ENCODE results near the gene PELI2. TPM values are rescaled to one million over a fixed set of nuclear protein-coding genes. Genes with fewer than 3 reads are reported as not detected.

Gene PELI2
- total RNA-seq, 1 donor from 2014 or later: 2.3 TPM

DNA sequence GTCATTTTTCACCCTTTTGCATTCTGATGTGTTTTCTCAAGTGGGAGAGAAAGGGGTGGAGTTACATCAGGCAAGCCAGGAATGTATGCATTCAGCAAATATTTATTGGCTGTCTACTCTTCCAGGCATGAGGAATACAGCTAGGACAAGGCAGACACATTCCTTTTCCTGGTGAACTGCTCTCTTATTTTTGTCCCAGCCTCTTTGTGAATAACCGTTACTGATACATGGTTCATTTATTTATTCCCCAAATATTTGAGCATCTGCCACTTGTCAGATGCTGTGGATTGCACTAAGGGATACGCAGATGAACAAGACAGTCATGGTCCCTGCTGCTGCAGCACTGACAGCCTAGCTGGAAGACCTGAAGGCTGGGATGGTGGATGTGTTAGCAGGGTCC is 6.1 kb downstream of the PELI2 start:
- Mint-ChIP-seq H3K4me3 (ENCODE audit: low read depth) (no peak overlapping the region), H3K9me3 (no peaks in the 10 kb centered on the region), H3K27me3 (ENCODE audit: low read depth) (peaks cover 33% of the 10 kb centered on the region), H3K36me3 (ENCODE audit: low read depth) (no peaks in the 10 kb centered on the region), H3K4me1 (ENCODE audit: low read depth) (peaks cover 12% of the 10 kb centered on the region), H3K27ac (no peak overlapping the region)
- intact Hi-C loops (cut with micrococcal nuclease): no loop called here
- DNase-seq (ENCODE audit: low spot score): no peak

DNA sequence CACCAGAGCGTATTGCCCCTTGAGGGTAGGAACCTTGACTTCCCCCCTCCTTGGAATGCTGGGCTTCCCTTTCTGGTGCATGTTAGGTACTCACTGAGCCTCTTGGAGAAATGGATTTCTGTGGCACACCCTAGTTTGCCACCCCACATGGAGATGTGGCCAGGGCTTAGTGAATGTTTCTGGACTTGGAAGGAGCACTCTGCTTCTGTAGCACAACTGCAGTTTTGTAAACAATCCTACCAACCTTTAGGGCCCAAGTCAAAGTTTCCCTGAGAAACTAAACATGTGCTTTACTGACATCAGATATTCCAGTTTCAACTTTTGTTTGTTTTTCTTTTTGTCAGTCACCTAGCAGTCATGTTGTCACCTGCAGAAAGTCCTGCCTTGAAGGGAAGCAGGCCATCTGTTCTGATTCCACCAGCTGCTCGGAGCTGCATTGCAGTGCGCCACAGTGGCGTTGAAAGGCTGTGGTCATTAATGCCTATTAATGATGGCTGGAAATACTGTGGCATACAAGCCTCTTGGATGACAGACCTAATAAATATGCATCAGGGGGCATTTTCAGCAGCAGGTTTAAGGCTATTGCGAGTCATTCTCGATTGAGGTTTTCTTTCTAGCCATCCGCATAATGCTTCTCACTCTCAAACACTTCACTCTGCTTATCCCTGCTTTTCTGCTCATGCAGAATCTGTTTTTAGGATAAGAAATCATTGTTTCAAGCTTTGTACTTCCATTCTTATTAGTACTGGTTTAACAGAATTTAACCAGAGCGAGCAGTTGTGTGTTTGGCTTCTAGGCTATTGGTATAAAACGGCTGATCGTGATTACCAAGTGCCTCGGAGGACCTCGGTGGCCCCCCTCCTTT is 7.8 kb downstream of the PELI2 start:
- peaks cover 3% of the 10 kb centered on the region for H3K4me1 Mint-ChIP-seq (ENCODE audit: low read depth)
- H3K4me3 Mint-ChIP-seq (ENCODE audit: low read depth): no peak overlapping the region

DNA sequence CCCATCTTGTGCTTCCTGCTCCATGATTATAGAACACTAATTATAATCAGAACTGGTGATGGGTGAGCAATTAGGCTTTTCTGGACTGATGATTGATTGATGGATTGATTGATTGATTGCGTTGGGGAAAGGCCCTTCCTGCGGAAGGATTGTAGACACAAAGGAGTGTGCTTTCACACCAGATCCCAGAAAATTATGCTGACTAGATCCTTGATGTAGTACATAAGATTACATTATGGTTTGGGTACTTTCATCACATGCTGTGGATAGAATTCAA is 8.4 kb downstream of the PELI2 start:
- no peaks in the 10 kb centered on the region for H3K9me3 Mint-ChIP-seq
- no peaks in the 10 kb centered on the region for H3K36me3 Mint-ChIP-seq (ENCODE audit: low read depth)
- peaks cover 12% of the 10 kb centered on the region for H3K27me3 Mint-ChIP-seq (ENCODE audit: low read depth)
- no peak overlapping the region for H3K27ac Mint-ChIP-seq
- H3K4me3 Mint-ChIP-seq (ENCODE audit: low read depth): no peak overlapping the region
- H3K4me1 Mint-ChIP-seq (ENCODE audit: low read depth): peaks cover 4% of the 10 kb centered on the region
- intact Hi-C loops (cut with micrococcal nuclease): no loop called here
- no peak for DNase-seq (ENCODE audit: low spot score)

More for the DNA sequence above, 7.8 kb downstream of the PELI2 start:
- no peak for DNase-seq (ENCODE audit: low spot score)
- H3K27me3 Mint-ChIP-seq (ENCODE audit: low read depth): peaks cover 18% of the 10 kb centered on the region
- no peaks in the 10 kb centered on the region for H3K36me3 Mint-ChIP-seq (ENCODE audit: low read depth)
- no peak overlapping the region for H3K27ac Mint-ChIP-seq
- H3K9me3 Mint-ChIP-seq: no peaks in the 10 kb centered on the region
- intact Hi-C loops (cut with micrococcal nuclease): no loop called here

DNA sequence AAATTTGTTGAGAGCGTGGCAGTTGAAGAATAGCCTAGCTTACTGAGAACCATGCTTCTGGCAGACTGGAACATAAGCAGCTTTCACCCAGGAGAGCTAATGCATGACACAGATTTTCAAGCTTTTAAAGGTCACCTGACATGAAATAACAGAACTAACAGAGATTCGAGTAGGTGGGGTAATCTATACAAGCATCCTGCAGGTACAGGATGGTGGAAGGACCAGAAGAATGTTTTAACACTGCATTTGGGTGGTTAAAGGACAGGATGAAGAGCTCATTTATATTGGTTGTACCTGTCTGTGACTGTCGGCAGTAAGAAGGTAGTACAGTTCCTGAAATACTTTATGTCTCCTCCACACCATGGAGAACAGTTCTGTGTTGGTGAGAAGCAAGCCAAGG is 8.9 kb downstream of the PELI2 start:
- Mint-ChIP-seq H3K27me3 (ENCODE audit: low read depth) (peaks cover 8% of the 10 kb centered on the region), H3K36me3 (ENCODE audit: low read depth) (no peaks in the 10 kb centered on the region), H3K4me1 (ENCODE audit: low read depth) (peaks cover 6% of the 10 kb centered on the region), H3K27ac (no peak overlapping the region), H3K9me3 (no peaks in the 10 kb centered on the region), H3K4me3 (ENCODE audit: low read depth) (no peak overlapping the region)
- intact Hi-C loops (cut with micrococcal nuclease): no loop called here
- DNase-seq (ENCODE audit: low spot score): no peak

DNA sequence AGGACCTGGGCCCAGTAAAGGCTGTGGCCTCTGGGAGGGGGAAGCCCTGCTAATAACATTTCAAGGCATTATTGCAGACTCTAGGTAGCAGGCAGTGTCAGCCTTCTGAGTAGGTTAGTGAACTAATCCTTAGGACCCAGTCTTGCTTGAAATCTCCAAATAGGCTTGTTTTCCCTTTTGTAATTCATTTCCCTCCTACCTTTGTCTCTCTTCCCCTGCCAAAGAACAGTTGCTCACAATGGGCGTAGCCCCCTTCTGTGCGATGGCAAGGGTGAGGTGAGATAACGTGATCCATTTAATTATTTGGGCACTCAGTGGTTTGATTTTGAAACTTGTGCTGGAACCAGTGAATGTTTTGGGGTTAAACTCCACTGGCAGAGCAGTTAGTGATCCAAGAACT is 10.9 kb downstream of the PELI2 start:
- Mint-ChIP-seq H3K27ac (no peak overlapping the region), H3K27me3 (ENCODE audit: low read depth) (peaks cover 7% of the 10 kb centered on the region), H3K36me3 (ENCODE audit: low read depth) (no peaks in the 10 kb centered on the region), H3K4me3 (ENCODE audit: low read depth) (no peak overlapping the region), H3K4me1 (ENCODE audit: low read depth) (peaks cover 8% of the 10 kb centered on the region), H3K9me3 (no peaks in the 10 kb centered on the region)
- no peak for DNase-seq (ENCODE audit: low spot score)
- intact Hi-C loops (cut with micrococcal nuclease): no loop called here

DNA sequence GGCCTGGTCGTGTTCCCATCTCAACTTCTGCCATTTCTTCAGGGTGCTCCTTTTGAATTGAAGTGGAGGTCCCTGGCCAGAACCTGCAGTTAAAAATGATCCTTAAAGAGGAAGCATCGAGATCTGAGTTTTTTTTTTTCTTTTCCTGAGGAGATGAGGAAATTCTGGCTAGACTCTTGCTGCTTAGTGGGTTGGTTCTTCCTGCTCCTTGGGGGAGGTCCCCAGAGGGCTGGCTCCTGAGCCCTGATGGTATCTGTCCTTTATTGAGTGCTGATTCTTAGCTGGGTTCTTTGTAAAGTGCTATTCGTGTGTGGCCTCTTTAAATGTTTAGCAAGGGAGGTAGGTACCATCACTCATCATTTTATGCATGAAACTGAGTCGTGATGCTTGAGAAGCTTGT is 11.7 kb downstream of the PELI2 start:
- H3K27me3 Mint-ChIP-seq (ENCODE audit: low read depth): peaks cover 2% of the 10 kb centered on the region
- intact Hi-C loops (cut with micrococcal nuclease): loop anchor here (2.0 kb wide), 1 partner anchor 43 kb away; no protein-coding TSS in a partner anchor
- H3K27ac Mint-ChIP-seq: no peak overlapping the region
- no peak for DNase-seq (ENCODE audit: low spot score)
- no peak overlapping the region for H3K4me3 Mint-ChIP-seq (ENCODE audit: low read depth)
- H3K4me1 Mint-ChIP-seq (ENCODE audit: low read depth): peaks cover 8% of the 10 kb centered on the region
- H3K36me3 Mint-ChIP-seq (ENCODE audit: low read depth): no peaks in the 10 kb centered on the region
- no peaks in the 10 kb centered on the region for H3K9me3 Mint-ChIP-seq

DNA sequence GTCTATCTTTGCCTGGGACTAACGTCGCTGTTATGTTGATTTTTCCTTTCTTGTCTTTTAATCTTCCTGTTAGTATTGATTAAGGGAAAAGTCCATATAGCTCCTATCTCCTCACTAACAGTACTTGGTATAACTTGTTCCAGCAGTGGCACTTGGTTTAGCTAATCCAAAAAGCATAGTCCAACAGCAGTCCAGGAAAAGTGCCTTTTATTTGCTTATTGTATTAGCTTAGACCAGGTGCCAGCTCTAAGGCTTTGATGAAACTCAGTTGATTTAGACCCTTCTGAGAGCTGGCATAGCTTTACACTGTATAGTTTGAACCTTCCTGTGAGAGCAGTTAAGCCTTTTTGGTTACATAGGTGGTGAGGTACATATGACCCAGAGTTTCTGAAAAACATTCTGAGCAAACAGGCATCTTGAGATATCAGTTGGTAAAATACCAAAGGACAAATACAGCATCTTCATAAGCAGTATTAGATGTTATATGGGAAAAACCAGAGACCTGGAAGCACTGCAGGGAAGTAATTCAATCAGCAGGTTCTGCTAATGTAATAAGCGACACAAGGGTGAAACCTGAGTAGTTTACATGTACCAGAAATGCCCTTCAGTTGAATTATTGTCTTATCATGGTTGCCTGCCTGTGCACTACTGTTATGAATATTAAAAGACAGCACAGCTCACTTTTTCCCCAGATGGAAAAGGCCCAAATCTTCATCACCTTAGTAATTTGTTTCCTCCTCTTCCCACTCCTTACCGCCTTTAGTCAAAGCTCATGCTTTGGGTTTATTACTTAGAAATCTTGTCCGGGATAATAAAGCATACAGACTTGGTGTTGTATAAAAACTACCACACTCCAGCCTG is 13.0 kb downstream of the PELI2 start:
- intact Hi-C loops (cut with micrococcal nuclease): loop anchor here (1.0 to 2.0 kb wide), 2 partner anchors 12 to 42 kb away; no protein-coding TSS in a partner anchor
- no peak for DNase-seq (ENCODE audit: low spot score)
- Mint-ChIP-seq H3K27ac (peak overlapping the region; percentile 52), H3K4me1 (ENCODE audit: low read depth) (peaks cover 8% of the 10 kb centered on the region), H3K4me3 (ENCODE audit: low read depth) (no peak overlapping the region), H3K27me3 (ENCODE audit: low read depth) (peaks cover 5% of the 10 kb centered on the region), H3K9me3 (no peaks in the 10 kb centered on the region), H3K36me3 (ENCODE audit: low read depth) (no peaks in the 10 kb centered on the region)

DNA sequence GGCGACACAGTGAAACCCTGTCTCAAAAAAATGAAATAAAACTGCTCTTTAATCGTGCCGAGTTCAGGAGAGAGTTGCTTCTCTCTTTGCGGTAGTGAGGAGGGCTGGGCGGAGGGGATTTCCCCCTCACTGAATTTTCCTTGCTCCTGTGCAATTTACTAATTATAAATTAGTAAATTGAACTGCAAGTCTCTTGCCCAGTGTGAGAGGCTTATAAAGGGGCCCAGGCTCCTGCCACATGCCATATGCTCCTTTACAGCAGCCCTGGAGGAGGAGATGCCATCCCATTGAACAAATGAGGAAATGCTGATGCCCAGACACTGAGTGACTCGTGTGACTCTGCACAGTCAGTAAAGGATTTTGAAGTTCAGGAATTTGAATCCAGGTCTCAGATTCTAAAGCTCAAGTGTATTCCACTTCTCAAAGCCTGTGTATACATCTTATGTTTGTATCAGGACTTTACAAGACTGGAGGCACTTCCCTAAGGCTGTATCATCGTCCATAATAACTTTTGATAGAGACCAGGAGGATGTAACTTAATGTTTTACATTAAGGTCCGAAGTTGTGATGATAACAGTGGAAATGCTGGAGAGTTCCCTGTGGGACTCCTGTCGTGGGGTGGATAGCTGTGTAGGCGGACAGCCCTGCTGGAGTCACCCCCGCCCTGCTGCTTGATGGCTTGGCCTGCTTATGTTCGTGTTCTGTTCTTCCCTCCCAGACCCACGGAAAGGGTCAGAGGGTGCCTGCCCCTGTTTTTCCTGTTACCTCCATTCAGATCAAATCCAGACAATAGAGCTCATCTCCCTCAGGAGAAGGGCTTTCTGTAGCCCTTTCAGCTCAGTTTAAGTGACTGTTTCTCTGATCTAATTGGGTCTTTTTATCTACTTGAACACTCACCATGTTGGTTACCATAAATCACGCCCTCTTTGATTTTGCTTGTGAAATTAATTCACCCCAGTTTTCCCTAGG is 13.9 kb downstream of the PELI2 start:
- Mint-ChIP-seq H3K27me3 (ENCODE audit: low read depth) (peaks cover 10% of the 10 kb centered on the region), H3K9me3 (no peaks in the 10 kb centered on the region), H3K4me1 (ENCODE audit: low read depth) (peaks cover 8% of the 10 kb centered on the region), H3K36me3 (ENCODE audit: low read depth) (no peaks in the 10 kb centered on the region), H3K4me3 (ENCODE audit: low read depth) (no peak overlapping the region), H3K27ac (peak overlapping the region; percentile 52)
- intact Hi-C loops (cut with micrococcal nuclease): loop anchor here (1.0 to 2.0 kb wide), 2 partner anchors 13 to 41 kb away; no protein-coding TSS in a partner anchor
- DNase-seq (ENCODE audit: low spot score): no peak

DNA sequence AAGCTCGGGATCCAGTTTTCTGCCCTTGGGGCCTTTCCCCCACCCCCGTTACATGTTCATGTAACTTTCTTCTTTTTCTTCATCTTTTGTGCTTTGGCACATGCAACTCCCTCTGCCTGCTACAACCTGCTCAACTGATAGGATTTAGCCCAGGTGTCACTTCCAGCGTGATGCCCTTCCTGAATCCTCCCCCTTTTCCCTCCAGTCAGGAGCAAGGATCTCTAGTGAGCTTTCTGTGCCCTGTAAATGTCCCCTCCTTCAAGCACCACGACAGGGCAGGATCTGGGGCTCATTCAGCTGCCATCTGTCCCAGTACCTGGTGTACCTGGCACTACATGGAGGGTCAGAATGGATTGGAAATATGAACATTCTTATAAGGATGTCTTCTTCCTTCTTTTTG is 15.3 kb downstream of the PELI2 start:
- H3K9me3 Mint-ChIP-seq: no peaks in the 10 kb centered on the region
- no peaks in the 10 kb centered on the region for H3K36me3 Mint-ChIP-seq (ENCODE audit: low read depth)
- intact Hi-C loops (cut with micrococcal nuclease): no loop called here
- no peak for DNase-seq (ENCODE audit: low spot score)
- H3K27me3 Mint-ChIP-seq (ENCODE audit: low read depth): peaks cover 15% of the 10 kb centered on the region
- H3K4me1 Mint-ChIP-seq (ENCODE audit: low read depth): peaks cover 8% of the 10 kb centered on the region
- H3K4me3 Mint-ChIP-seq (ENCODE audit: low read depth): no peak overlapping the region
- H3K27ac Mint-ChIP-seq: no peak overlapping the region

DNA sequence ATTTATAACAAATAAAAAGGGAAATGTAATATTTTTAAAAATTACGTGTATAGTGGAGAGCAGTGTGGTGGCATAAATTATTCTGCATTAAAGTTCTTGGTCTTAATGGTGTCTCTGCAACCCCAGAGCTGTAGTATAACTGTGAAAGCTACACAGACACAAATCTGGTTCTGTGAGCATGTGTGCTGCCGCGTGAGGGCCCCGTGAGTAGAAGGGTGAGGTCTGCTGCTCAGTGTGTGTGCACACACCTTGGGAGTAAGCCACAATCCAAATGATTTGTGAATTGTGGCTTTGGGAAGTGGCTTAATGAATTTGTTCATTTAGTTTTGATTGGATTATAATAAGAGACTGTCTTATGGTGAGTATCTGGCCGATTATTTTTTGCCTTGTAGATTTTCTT is 16.8 kb downstream of the PELI2 start:
- H3K27me3 Mint-ChIP-seq (ENCODE audit: low read depth): peaks cover 17% of the 10 kb centered on the region
- DNase-seq (ENCODE audit: low spot score): no peak
- intact Hi-C loops (cut with micrococcal nuclease): no loop called here
- peaks cover 6% of the 10 kb centered on the region for H3K4me1 Mint-ChIP-seq (ENCODE audit: low read depth)
- no peaks in the 10 kb centered on the region for H3K36me3 Mint-ChIP-seq (ENCODE audit: low read depth)
- no peaks in the 10 kb centered on the region for H3K9me3 Mint-ChIP-seq
- no peak overlapping the region for H3K4me3 Mint-ChIP-seq (ENCODE audit: low read depth)
- H3K27ac Mint-ChIP-seq: no peak overlapping the region

DNA sequence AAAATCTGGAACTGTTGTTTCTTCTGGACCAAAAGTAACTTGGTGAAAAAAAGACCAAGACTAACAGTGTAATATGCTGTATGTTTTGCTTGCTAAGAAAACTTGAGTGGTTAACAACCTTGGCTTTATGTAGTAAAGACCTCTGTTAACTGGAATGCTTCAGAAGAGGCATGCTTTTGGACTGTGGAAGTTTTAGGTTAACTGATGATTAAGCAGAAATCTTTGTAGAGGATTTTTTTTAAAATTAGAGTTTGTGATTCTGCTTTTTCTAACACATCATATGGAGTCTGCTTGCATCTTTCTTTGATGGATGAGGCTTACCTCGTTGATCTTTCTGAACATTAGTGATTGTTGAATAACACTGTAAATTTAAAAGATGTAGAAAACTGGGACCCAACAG is 17.5 kb downstream of the PELI2 start:
- Mint-ChIP-seq H3K4me1 (ENCODE audit: low read depth) (peaks cover 5% of the 10 kb centered on the region), H3K9me3 (no peaks in the 10 kb centered on the region), H3K27ac (no peak overlapping the region), H3K4me3 (ENCODE audit: low read depth) (no peak overlapping the region), H3K36me3 (ENCODE audit: low read depth) (no peaks in the 10 kb centered on the region), H3K27me3 (ENCODE audit: low read depth) (peaks cover 18% of the 10 kb centered on the region)
- intact Hi-C loops (cut with micrococcal nuclease): no loop called here
- no peak for DNase-seq (ENCODE audit: low spot score)
